ENCODE results near the gene IER5L.

The IER5L gene

GRCh38 chr9:129184596-129185122 lies 6.6 kb upstream of the IER5L start:
- in situ Hi-C loops (cut with HindIII; ENCODE audit: low pct_ligation_motif_present, low pct_unique_long_range_greater_than_20kb, low sequenced_read_pairs): no loop called here

GRCh38 chr9:129184219-129184524 lies 6.1 kb upstream of the IER5L start:
- in situ Hi-C loops (cut with HindIII; ENCODE audit: low pct_ligation_motif_present, low pct_unique_long_range_greater_than_20kb, low sequenced_read_pairs): no loop called here
- DNase-seq: no peak

More at GRCh38 chr9:129184596-129185122, 6.6 kb upstream of the IER5L start:
- DNase-seq: no peak

- in situ Hi-C loops (cut with HindIII; ENCODE audit: low pct_ligation_motif_present, low pct_unique_long_range_greater_than_20kb, low sequenced_read_pairs): no loop called here
- DNase-seq: no peak
These were observed 5.6 kb upstream of the IER5L start for GRCh38 chr9:129183495-129184218.

GRCh38 chr9:129182625-129183494 lies 4.8 kb upstream of the IER5L start:
- peak; percentile 24 for DNase-seq
- in situ Hi-C loops (cut with HindIII; ENCODE audit: low pct_ligation_motif_present, low pct_unique_long_range_greater_than_20kb, low sequenced_read_pairs): no loop called here

GRCh38 chr9:129182122-129182521 lies 4.1 kb upstream of the IER5L start:
- DNase-seq: no peak
- in situ Hi-C loops (cut with HindIII; ENCODE audit: low pct_ligation_motif_present, low pct_unique_long_range_greater_than_20kb, low sequenced_read_pairs): no loop called here

- DNase-seq: no peak
- in situ Hi-C loops (cut with HindIII; ENCODE audit: low pct_ligation_motif_present, low pct_unique_long_range_greater_than_20kb, low sequenced_read_pairs): no loop called here
These were observed 3.2 kb upstream of the IER5L start for GRCh38 chr9:129181246-129181645.

- in situ Hi-C loops (cut with HindIII; ENCODE audit: low pct_ligation_motif_present, low pct_unique_long_range_greater_than_20kb, low sequenced_read_pairs): no loop called here
- DNase-seq: no peak
These were observed 714 bp upstream of the IER5L start for GRCh38 chr9:129178568-129179382.

- in situ Hi-C loops (cut with HindIII; ENCODE audit: low pct_ligation_motif_present, low pct_unique_long_range_greater_than_20kb, low sequenced_read_pairs): no loop called here
These were observed 644 bp downstream of the IER5L start for GRCh38 chr9:129177443-129177790.

GRCh38 chr9:129176701-129177442 lies 1.2 kb downstream of the IER5L start:
- in situ Hi-C loops (cut with HindIII; ENCODE audit: low pct_ligation_motif_present, low pct_unique_long_range_greater_than_20kb, low sequenced_read_pairs): no loop called here
- DNase-seq: peak; percentile 23

More at GRCh38 chr9:129177443-129177790, 644 bp downstream of the IER5L start:
- no peak for DNase-seq

- DNase-seq: peak; percentile 82
- in situ Hi-C loops (cut with HindIII; ENCODE audit: low pct_ligation_motif_present, low pct_unique_long_range_greater_than_20kb, low sequenced_read_pairs): no loop called here
These were observed 2.0 kb downstream of the IER5L start for GRCh38 chr9:129175825-129176633.

- in situ Hi-C loops (cut with HindIII; ENCODE audit: low pct_ligation_motif_present, low pct_unique_long_range_greater_than_20kb, low sequenced_read_pairs): no loop called here
- DNase-seq: no peak
These were observed 2.6 kb downstream of the IER5L start for GRCh38 chr9:129175515-129175824.

- in situ Hi-C loops (cut with HindIII; ENCODE audit: low pct_ligation_motif_present, low pct_unique_long_range_greater_than_20kb, low sequenced_read_pairs): no loop called here
- DNase-seq: peak; percentile 81
These were observed 3.1 kb downstream of the IER5L start for GRCh38 chr9:129174724-129175514.

- peak; percentile 88 for DNase-seq
- in situ Hi-C loops (cut with HindIII; ENCODE audit: low pct_ligation_motif_present, low pct_unique_long_range_greater_than_20kb, low sequenced_read_pairs): no loop called here
These were observed 3.8 kb downstream of the IER5L start for GRCh38 chr9:129174102-129174723.

GRCh38 chr9:129173296-129174101 lies 4.6 kb downstream of the IER5L start:
- no peak for DNase-seq
- in situ Hi-C loops (cut with HindIII; ENCODE audit: low pct_ligation_motif_present, low pct_unique_long_range_greater_than_20kb, low sequenced_read_pairs): no loop called here

- in situ Hi-C loops (cut with HindIII; ENCODE audit: low pct_ligation_motif_present, low pct_unique_long_range_greater_than_20kb, low sequenced_read_pairs): no loop called here
- DNase-seq: no peak
These were observed 5.2 kb downstream of the IER5L start for GRCh38 chr9:129172816-129173215.
